Activated naive CD8-positive, alpha-beta T cell treated with anti-CD3 and anti-CD28 coated beads for 36 hours (primary cell): ENCODE measurements around the gene NOL4L. TPM values are rescaled to one million over a fixed set of nuclear protein-coding genes. Genes with fewer than 3 reads are reported as not detected.

Experiments used
- DNase-seq: peaks from one replicate; pipeline ENCODE4 v3.0.0; 2021
- H3K27ac Mint-ChIP-seq: one replicate; pipeline ENCODE4 v1.8.0; 2022; ENCODE audit warnings: mild to moderate bottlenecking, moderate library complexity, mixed read lengths
- H3K27me3 Mint-ChIP-seq: one replicate; pipeline ENCODE4 v1.8.0; 2022; ENCODE audit warnings: mild to moderate bottlenecking, mixed read lengths
- H3K36me3 Mint-ChIP-seq: one replicate; pipeline ENCODE4 v1.8.0; 2021; ENCODE audit warnings: mild to moderate bottlenecking, mixed read lengths
- H3K4me1 Mint-ChIP-seq: one replicate; pipeline ENCODE4 v1.8.0; 2021; ENCODE audit warnings: mixed read lengths
- H3K4me3 Mint-ChIP-seq: one replicate; pipeline ENCODE4 v1.8.0; 2022; ENCODE audit warnings: mild to moderate bottlenecking, moderate library complexity, mixed read lengths
- H3K9me3 Mint-ChIP-seq: one replicate; pipeline ENCODE4 v1.8.0; 2022; ENCODE audit warnings: mixed read lengths
- total RNA-seq, 2 experiments: library from RNA; stranded (reverse); gene quantifications; one replicate each; pipeline ENCODE4 v1.2.3, GENCODE V29; 2021

Gene NOL4L
- total RNA-seq, 2 experiments from 2014 or later = 15.9 TPM

GRCh38 chr20:32456869-32457478 is 128.2 kb downstream of the NOL4L start:
- H3K27me3 Mint-ChIP-seq = no peaks in the 10 kb centered on the region
- H3K27ac Mint-ChIP-seq = no peak overlapping the region
- peaks cover 4% of the 10 kb centered on the region for H3K36me3 Mint-ChIP-seq
- no peaks in the 10 kb centered on the region for H3K9me3 Mint-ChIP-seq
- H3K4me1 Mint-ChIP-seq = peaks cover 7% of the 10 kb centered on the region
- H3K4me3 Mint-ChIP-seq = no peak overlapping the region
- DNase-seq = peak; percentile 35

- no peaks in the 10 kb centered on the region for H3K9me3 Mint-ChIP-seq
- H3K4me3 Mint-ChIP-seq = no peak overlapping the region
- H3K27me3 Mint-ChIP-seq = no peaks in the 10 kb centered on the region
- DNase-seq = no peak
- H3K36me3 Mint-ChIP-seq = peaks cover 4% of the 10 kb centered on the region
- H3K4me1 Mint-ChIP-seq = peaks cover 7% of the 10 kb centered on the region
- no peak overlapping the region for H3K27ac Mint-ChIP-seq
Measured at GRCh38 chr20:32455901-32456701, 129.0 kb downstream of the NOL4L start.

GRCh38 chr20:32455171-32455900 is 129.8 kb downstream of the NOL4L start:
- Mint-ChIP-seq H3K9me3 (no peaks in the 10 kb centered on the region), H3K36me3 (peaks cover 4% of the 10 kb centered on the region), H3K27ac (peak overlapping the region; percentile 61), H3K4me1 (peaks cover 7% of the 10 kb centered on the region), H3K4me3 (no peak overlapping the region), H3K27me3 (no peaks in the 10 kb centered on the region)
- DNase-seq = no peak

GRCh38 chr20:32454164-32455145 is 130.7 kb downstream of the NOL4L start:
- Mint-ChIP-seq H3K9me3 (no peaks in the 10 kb centered on the region), H3K4me1 (peaks cover 7% of the 10 kb centered on the region), H3K27me3 (no peaks in the 10 kb centered on the region), H3K36me3 (peaks cover 4% of the 10 kb centered on the region), H3K27ac (no peak overlapping the region), H3K4me3 (no peak overlapping the region)
- no peak for DNase-seq

- no peaks in the 10 kb centered on the region for H3K27me3 Mint-ChIP-seq
- no peak overlapping the region for H3K27ac Mint-ChIP-seq
- H3K36me3 Mint-ChIP-seq = peaks cover 4% of the 10 kb centered on the region
- H3K9me3 Mint-ChIP-seq = no peaks in the 10 kb centered on the region
- H3K4me1 Mint-ChIP-seq = peaks cover 7% of the 10 kb centered on the region
- no peak overlapping the region for H3K4me3 Mint-ChIP-seq
- DNase-seq = no peak
Measured at GRCh38 chr20:32453467-32454163, 131.5 kb downstream of the NOL4L start.

- Mint-ChIP-seq H3K4me3 (no peak overlapping the region), H3K36me3 (peaks cover 4% of the 10 kb centered on the region), H3K9me3 (no peaks in the 10 kb centered on the region), H3K4me1 (peaks cover 5% of the 10 kb centered on the region), H3K27ac (peak overlapping the region; percentile 76), H3K27me3 (no peaks in the 10 kb centered on the region)
- DNase-seq = no peak
Measured at GRCh38 chr20:32452776-32453466, 132.2 kb downstream of the NOL4L start.

- Mint-ChIP-seq H3K27ac (peak overlapping the region; percentile 76), H3K27me3 (no peaks in the 10 kb centered on the region), H3K4me1 (peaks cover 5% of the 10 kb centered on the region), H3K36me3 (peaks cover 4% of the 10 kb centered on the region), H3K4me3 (no peak overlapping the region), H3K9me3 (no peaks in the 10 kb centered on the region)
- DNase-seq = no peak
Measured at GRCh38 chr20:32451682-32452461, 133.3 kb downstream of the NOL4L start.

GRCh38 chr20:32451340-32451681 is 133.8 kb downstream of the NOL4L start:
- peaks cover 4% of the 10 kb centered on the region for H3K36me3 Mint-ChIP-seq
- peak overlapping the region; percentile 65 for H3K27ac Mint-ChIP-seq
- no peak for DNase-seq
- peaks cover 9% of the 10 kb centered on the region for H3K4me1 Mint-ChIP-seq
- no peak overlapping the region for H3K4me3 Mint-ChIP-seq
- H3K27me3 Mint-ChIP-seq = no peaks in the 10 kb centered on the region
- H3K9me3 Mint-ChIP-seq = no peaks in the 10 kb centered on the region

- Mint-ChIP-seq H3K27ac (no peak overlapping the region), H3K4me3 (no peak overlapping the region), H3K27me3 (no peaks in the 10 kb centered on the region), H3K4me1 (peaks cover 9% of the 10 kb centered on the region), H3K36me3 (peaks cover 4% of the 10 kb centered on the region), H3K9me3 (no peaks in the 10 kb centered on the region)
- no peak for DNase-seq
Measured at GRCh38 chr20:32450484-32451061, 134.6 kb downstream of the NOL4L start.

- peak overlapping the region; percentile 42 for H3K27ac Mint-ChIP-seq
- H3K4me1 Mint-ChIP-seq = peaks cover 15% of the 10 kb centered on the region
- no peaks in the 10 kb centered on the region for H3K9me3 Mint-ChIP-seq
- DNase-seq = no peak
- H3K36me3 Mint-ChIP-seq = peaks cover 10% of the 10 kb centered on the region
- H3K4me3 Mint-ChIP-seq = no peak overlapping the region
- no peaks in the 10 kb centered on the region for H3K27me3 Mint-ChIP-seq
Measured at GRCh38 chr20:32449890-32450401, 135.2 kb downstream of the NOL4L start.

- no peak for DNase-seq
- peak overlapping the region; percentile 42 for H3K27ac Mint-ChIP-seq
- H3K4me1 Mint-ChIP-seq = peaks cover 19% of the 10 kb centered on the region
- H3K9me3 Mint-ChIP-seq = no peaks in the 10 kb centered on the region
- H3K36me3 Mint-ChIP-seq = peaks cover 10% of the 10 kb centered on the region
- H3K27me3 Mint-ChIP-seq = no peaks in the 10 kb centered on the region
- H3K4me3 Mint-ChIP-seq = no peak overlapping the region
Measured at GRCh38 chr20:32449057-32449889, 135.9 kb downstream of the NOL4L start.
